HG02973 (cell line): Measurements from ENCODE around the gene LSM14A.
"Not testable (repeated sequence)": the region's sequence is repeated elsewhere in the genome, so short reads cannot be mapped to it uniquely, and the experiment has no call there.

ENCODE experiments used
- ATAC-seq: cut with Tn5 transposase; IDR thresholded peaks from one replicate; pipeline ENCODE4 v1.9.1; 2021; ENCODE audit warnings: moderate library complexity; ENCODE audit not compliant: unreplicated experiment

LSM14A gene

DNA sequence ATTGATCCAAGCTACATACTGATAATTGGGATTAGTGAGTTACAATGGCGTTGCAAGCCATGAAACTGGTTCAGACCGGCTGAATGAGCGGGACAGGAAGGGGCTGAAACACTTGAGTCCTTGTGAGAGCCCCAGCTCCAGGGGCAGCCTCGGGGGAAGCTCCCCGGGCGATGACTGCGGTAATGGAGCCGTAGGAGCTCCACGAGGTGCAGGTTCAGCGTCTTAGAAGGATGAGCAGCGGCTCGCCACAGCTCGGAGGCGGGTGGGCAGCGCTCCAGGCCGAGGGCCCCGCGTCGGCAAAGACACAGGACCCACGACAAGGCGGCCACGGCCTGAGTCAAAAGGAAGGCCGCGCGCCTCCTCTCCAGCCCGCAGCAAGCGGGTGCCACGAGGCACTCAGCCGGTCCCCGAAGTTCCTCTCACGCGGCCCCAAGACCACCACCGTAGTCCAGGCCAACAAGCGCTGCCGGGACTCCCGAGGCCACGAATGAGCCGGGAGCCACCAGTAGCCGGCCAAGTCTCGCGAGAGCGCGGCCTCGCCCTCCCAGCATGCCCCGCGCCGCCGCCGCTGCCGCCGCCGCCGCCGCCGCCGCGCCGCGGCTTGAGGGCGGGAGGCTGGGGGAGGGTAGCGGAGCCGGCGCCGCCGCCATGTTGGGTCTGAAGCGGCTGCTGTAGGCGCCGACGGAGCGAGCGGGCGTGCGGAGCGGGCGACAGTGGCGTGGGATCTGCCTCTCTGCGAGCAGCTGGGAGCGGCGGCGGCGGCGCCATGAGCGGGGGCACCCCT, at the start of gene LSM14A:
Gene LSM14A (plus strand): TSS at position 628 of the 784 bp plus-strand sequence. CDS start 139 bp downstream, at position 767.
- ATAC-seq = peak; percentile 63

DNA sequence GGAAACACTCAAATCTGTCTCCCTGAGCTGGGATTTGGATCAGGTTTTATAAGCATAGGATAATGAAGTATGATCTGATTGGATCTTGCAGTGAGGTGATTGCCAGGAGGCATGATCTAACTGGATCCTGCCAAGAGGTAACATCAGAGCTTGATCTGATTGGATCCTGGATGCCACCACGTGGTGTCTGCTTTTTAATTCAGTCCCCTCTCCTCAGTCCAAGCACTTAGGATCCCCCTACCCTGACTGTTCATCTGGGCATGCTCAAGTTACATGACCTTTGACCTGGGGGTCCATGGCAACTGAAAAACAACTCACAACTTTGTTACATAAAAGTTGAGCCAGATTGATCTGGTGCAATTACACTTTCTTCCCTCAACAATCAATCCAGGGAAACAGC, 47.5 kb upstream of the LSM14A start:
- no peak for ATAC-seq

DNA sequence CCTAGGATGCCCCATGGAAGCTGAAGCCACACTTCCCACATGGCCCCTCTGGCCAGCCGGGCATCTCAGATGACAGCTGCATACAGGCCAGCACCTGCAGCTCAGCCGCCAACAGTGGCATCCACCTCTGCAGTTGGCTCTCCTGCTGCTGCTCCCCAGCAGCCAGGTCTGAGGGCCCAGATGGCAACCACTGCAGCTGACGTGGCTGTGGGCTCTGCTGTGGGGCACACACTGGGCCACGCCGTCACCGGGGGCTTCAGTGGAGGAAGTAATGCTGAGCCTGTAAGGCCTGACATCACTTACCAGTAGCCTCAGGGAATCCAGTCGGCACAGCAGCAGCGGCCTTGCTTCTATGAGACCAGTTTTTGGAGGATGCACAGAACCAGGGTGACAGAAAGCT, 45.3 kb upstream of the LSM14A start:
- no peak for ATAC-seq

DNA sequence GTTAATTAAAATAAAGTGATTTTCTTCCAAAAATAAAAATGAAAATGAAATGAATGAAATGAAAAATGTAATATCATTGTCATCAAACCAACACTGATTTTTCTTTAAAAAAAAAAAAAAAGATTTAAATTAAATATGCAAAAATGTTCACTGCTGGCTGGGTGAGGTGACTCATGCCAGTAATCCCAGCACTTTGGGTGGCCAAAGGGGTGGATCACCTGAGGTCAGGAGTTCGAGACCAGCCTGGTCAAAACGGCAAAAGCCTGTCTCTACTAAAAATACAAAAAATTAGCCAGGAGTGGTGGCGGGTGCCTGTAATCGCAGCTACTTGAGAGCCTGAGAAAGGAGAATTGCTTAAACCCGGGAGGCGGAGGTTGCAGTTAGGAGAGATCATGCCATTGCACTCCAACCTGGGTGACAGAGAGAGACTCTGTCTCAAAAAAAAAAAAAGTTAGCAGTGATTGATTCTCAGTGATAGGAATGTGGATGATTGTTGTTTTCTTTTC, 44.6 kb upstream of the LSM14A start:
- ATAC-seq = no peak

DNA sequence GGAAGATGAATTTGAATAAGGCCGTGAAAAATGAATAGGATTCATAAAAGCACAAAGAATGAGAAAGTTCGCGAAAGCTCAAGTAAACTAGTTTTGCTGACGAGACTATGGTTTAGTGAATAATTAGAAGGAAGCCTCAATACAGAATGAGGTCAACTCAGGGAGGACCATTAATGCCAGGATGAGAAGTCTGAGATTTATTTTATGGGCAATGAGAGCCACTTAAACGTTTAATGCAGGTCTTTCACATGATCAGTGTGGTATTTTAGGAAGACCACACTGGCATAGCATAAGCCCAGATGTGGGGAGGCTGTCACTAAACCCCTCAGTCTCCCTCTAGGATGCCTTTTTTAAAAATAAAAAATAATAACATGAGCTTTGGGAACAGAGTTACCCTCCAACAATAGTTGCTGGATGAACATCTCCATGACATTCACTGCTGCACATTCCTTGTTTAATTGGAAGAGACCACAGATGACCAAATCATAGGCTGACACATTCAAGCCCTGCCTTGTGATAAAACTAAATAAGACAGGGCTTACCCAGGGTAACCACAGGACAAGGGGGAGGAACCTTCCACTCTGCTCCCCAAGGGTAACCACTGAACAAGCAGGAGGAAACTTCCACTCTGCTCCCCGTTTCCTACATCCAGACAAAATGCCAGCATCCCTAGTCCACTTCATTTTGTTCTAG, 43.6 kb upstream of the LSM14A start:
- no peak for ATAC-seq

DNA sequence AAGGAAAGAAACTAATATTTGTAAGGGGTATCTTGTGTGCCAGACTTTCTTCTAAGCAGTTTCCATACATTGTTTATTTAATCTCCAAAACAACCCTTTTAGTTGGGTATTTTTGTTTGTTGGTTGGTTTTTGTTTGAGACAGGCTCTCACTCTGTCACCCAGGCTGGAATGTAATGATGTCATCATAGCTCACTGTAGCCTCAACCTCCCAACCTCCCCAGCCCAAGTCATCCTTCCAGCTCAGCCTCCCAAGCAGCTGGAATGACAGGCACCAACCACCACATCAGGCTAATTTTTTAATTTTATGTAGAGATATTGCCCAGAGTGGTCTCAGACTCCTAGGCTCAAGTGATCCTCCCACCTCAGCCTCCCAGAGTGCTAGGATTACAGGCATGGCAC, 41.2 kb upstream of the LSM14A start:
- ATAC-seq = no peak

DNA sequence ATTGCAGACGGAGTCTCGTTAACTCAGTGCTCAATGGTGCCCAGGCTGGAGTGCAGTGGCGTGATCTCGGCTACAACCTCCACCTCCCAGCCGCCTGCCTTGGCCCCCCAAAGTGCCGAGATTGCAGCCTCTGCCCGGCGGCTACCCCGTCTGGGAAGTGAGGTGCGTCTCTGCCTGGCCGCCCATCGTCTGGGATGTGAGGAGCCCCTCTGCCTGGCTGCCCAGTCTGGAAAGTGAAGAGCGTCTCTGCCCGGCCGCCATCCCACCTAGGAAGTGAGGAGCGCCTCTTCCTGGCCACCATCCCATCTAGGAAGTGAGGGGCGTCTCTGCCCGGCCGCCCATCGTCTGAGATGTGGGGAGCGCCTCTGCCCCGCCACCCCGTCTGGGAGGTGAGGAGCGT, 40.2 kb upstream of the LSM14A start:
- ATAC-seq = not testable (repeated sequence)

DNA sequence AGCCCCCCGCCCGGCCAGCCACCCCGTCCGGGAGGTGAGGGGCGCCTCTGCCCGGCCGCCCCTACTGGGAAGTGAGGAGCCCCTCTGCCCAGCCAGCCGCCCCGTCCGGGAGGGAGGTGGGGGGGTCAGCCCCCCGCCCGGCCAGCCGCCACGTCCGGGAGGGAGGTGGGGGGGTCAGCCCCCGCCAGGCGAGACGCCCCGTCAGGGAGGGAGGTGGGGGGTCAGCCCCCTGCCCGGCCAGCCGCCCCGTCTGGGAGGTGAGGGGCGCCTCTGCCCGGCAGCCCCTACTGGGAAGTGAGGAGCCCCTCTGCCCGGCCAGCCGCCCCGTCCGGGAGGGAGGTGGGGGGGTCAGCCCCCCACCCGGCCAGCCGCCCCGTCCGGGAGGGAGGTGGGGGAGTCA, 39.6 kb upstream of the LSM14A start:
- ATAC-seq = not testable (repeated sequence)

DNA sequence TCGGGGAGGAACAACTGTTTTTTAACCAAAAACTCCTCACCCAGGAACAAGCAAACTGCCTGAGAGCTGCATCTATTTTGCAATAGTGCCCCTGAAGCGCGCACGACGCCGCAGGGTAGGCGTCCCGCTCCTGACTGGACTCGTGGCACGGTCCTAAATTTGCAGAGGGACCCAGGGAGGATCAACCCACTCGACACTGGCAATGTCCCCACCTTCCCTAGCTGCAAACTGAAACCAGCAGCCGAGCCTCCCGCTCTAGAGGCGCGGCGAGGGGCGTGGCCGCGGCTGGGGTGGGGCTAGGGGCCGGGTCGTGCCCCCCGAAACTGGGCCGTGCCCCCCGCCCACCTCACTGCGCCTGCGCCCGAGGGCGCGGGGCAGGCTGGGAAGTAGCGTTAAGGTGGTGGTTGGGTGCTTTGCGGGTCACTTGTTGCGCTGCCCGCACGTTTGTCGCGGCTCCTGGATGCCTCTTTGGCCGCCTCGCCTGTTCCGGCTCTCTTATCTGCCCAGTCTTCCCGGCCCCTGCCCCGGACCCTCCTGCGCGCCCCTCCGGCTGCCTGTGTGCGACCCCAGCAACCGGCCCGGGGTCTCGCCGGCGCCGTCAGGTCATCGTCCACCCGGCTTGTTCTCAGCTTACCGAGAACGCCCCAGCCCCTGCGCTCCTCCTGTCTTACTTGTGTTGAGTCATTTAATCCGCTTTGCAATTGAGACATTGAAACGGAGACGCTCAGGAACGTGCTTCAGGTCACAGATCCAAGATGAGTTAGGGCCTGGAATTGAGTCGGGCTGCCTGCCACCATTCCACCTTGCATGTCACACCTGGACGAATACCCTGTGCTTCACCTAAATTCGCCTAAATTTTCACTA, 37.9 kb upstream of the LSM14A start:
- ATAC-seq = peak; percentile 76

DNA sequence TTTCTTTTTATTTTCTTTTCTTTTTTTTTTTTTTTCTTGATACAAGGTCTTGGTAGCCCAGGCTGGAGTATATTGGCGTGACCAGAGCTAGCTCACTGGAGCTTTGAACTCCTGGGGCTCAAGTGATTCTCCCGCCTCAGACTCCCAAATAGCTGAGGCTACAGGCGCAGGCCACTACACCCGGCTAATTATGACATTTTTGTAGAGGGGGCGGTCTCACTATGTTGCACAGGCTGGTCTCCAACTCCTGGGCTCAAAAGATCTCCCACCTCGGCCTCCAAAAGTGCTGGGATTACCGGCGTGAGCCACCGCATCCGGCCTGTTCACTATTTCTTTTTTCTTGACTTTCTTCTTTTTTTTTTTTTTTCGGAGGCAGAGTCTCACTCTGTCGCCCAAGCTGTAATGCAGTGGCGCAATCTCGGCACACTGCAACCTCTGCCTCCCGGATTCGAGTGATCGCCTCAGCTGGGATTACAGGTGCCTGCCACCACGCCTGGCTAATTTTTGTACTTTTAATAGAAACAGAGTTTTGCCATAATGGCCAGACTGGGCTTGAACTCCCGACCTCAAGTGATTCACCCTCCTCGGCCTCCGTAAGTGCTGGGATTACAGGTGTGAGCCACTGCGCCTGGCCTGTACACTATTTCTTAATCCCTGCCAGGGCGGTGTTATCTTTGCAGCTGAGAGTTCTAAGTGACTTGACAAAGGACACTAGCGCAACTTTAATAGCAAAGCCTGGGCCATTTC, 37.1 kb upstream of the LSM14A start:
- ATAC-seq = no peak

DNA sequence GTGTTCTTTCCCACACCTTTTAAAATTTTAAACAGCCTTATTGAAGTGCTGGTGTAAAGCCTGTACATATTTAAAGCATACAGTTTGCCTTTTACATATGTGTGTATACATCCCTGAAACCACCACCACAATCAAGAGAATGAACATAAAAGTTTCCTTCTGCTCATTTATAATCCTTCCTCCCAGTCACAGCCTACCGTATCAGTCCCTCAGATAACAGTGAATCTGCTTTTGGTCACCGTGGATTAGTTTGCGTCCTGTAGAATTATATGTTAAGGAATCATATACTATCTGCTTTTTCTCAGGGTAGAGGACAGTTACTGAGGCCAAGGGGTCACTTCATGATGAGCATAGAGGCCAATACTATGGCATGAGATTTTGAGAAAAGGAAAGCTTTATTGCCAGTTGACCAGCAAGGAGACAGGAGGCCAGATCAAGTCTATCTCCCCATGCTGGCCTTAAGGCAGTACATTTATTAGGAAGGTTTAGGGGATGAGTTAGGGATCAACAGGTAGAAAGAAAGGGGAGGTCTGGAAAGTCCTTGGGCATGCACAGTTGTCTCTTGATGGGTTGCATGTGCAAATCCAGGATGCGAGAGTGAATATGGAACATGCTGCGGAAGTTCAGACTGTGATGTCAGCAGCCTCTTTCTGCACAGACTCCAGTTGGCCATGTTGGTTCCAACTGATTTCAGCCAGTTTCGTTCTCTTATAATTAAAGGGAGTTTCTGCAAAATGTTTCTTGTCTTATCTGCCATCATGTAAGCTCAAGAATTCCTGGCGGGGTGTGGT, 36.3 kb upstream of the LSM14A start:
- no peak for ATAC-seq

DNA sequence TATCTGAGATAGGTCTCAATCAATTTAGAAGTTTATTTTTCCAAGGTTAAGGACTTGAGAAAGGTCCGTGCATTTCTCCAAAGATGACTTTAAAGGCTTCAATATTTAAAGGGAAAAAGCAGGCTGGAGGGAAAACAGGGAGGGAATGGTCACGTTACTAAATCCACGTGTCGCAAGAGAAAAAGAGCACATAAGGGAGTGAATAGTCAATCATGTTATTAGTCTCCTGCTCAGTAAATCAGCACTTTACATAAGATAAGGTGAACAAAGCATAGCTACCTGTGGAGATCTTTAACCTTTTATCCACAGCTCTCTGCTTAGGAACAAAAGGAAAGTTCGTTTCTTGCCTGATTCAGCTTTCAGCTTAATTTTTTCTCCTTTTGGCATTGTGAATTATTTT, 31.3 kb upstream of the LSM14A start:
- no peak for ATAC-seq

DNA sequence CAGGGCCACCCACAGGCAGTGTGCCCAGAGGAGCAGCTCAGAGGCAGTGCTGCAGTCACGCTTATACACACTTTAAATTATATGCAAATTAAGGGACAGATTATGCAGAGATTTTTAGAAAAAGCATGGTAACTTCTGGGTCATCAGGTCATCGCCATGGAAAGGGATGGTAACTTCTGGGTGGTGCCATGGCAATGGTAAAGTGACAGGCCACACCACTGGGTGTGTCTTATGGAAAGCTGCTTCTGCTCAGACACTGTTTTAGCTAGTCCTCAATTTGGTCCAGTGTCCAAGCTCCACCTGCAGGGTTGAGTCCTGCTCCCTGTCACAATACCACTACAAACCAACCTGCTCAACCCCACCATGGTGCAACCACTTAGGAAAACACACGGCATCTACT, 29.9 kb upstream of the LSM14A start:
- ATAC-seq = no peak

DNA sequence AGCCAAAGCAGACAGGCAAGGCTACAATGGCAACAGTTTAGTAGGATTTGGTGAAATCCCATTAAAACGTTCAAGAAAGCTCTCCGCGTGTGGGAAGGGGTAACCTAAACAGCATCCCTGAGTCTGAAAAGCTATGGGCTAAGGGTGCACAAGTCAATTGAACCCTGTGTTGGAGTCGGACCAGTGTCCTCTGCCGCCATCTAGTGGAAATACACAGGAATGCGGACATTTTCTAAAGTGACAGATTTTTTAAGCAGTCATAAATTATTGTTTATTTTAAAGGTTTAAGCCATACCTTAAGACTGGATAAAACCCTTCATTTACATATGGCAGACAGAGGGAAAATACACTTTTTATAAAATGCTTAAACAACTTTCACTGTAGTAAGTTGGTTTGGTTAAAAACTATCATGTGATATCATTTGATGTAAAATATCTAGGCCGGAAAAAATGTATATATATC, 26.5 kb upstream of the LSM14A start:
- no peak for ATAC-seq

DNA sequence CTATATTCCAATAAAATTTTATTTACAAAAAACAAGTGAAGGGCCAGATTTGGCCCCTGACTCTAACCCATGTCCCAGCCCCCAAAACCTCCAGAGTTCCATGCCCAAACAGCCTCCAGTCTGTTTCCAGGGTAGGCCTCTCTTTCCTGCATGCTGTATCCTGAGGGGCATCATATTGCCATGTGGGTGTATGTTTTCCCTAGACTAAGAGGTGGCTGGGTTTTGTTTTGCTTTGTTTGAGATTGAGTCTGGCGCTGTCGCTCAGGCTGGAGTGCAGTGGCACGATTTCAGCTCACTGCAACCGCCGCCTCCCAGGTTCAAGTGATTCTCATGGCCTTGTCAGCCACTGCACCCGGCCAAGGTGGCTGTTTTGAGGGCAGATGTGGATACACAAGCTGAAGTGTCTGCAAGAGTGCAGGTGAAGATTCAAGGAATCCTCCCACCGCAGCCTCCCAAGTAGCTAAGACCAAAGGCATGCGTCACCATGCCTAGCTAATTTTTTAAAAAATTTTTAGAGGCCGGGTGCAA, 23.6 kb upstream of the LSM14A start:
- no peak for ATAC-seq

DNA sequence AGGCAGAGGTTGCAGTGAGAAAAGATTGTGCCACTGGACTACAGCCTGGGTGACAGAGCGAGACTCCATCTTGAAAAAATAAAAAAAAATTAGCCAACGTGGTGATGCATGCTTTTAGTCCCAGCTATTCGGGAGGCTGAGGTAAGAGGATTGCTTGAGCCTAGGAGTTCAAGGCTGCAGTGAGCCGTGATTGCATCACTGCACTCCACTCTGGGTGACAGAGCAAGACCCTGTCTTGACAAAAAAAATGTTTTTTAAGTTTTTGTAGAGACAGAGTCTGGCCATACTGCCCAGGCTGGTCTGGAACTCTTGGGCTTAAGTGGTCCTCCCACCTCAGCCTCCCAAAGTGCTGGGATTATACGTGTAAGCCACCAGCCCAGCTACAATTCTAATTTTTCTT, 22.4 kb upstream of the LSM14A start:
- ATAC-seq = no peak

DNA sequence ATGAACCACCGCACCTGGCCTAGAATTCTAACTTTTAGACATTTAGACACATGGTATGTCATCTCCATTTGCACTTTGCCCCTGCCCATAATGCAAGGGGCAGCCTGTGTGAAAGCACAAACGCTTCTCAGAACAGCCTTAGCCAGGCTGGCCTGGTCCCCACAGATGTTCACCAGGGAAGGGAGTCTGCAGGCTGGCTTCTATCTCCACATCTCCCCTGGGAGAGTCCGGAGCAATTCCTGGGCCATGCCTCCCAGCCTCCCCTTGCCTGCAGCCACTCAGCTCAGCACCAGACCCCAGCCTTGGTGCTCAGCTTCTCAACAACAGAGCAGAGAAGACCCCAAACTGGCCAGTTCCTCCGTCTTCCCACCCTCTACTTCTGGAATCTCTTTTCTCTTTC, 21.7 kb upstream of the LSM14A start:
- ATAC-seq = no peak

DNA sequence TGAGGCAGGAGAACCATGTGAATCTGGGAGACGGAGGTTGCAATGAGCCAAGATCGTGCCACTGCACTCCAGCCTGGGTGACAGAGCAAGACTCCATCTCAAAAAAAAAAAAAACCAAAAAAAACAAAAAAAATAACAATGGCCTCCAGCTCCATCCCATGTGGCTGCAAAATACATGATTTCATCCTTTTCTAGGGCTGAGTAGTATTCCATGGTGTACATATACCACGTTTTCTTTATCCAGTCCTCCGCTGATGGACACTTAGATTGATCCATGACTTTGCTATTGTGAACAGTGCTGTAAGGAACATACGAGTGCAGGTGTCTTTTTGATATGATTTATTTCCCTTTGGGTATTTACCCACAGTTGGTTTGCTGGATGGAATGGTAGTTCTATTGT, 20.9 kb upstream of the LSM14A start:
- no peak for ATAC-seq

DNA sequence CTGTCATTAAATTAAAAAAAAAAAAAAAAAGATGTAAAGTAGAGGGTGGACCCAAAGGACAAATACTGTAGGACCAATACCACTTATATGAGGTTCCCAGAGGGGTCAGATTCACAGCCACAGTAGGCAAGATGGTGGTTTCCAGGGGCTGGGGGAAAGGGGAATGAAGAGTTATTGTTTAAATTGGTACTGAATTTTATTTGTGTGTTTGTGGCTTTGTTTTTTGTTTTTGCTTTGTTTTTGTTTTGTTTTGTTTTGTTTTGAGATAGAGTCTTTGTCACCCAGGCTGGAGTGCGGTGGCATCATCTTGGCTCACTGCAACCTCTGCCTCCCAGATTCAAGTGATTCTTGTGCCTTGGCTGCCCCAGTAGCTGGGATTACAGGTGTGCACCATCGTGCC, 17.9 kb upstream of the LSM14A start:
- ATAC-seq = no peak

DNA sequence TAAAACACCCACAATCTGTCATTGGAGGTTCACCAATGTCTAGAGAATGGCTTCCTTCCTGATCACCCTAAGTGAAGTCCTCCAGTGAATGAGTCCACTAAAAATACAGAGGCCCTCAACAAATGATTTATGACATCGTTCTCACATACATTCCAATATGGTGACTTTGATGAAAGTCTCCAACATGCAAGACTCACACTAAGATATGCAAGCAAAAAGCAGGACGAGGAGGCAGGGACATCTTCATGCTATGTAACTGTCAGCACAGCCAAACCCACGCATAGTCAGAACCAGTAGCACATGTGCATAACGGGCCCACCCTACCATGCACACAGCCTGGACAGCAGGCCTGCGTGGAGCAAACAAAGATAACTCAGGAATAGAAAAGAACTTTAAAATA, 16.6 kb upstream of the LSM14A start:
- ATAC-seq = no peak
